Body of pancreas (tissue), 4 donors: ENCODE measurements around the gene MST1R.

Source experiments
- CTCF ChIP-seq, 7 experiments: fragments of 450-650 bp in 4 of 7; fragments of 200-600 bp in 3 of 7; sonication (generic) in 3 of 7; IDR thresholded peaks; one replicate each; pipeline ENCODE4 v1.5.1; 2016 to 2019; ENCODE audit warnings: antibody characterized with exemption in 7 of 7
- POLR2A ChIP-seq, 3 donors: fragments of 450-650 bp; IDR thresholded peaks; one replicate each; pipeline ENCODE4 v1.6.1; 2016; ENCODE audit warnings: antibody characterized with exemption in 3 of 3, mild to moderate bottlenecking in 2 of 3

DNA sequence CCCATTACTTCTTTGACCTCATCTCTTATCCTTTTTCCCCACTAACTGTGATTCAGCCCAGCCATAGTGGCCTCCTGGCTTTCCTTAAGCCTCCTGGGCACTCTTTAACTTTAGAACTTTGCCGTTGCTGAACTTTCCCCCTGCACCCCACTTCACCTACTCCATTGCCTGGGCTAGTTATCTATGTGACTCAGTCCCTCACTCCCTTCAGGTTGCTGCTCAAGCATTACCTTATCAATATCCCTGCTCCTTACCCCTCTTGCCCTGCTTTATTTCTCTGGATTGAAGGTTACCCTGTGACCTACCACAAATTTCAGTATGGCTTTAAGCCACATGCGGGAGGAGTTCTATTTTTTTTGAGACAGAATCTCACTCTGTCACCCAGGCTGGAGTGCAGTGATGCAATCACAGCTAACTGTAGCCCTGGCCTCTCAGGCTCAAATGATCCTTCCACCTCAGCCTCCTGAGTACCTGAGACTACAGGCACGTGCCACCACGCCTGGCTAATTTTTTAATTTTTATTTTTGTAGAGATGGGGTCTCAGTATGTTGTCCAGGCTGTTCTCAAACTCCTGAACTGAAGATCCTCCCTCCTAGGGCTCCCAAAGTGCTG is 22.6 kb upstream of the MST1R start:
- TF ChIP-seq POLR2A (IDR thresholded peaks at IDR 0.05) (no peak), CTCF (IDR thresholded peaks at IDR 0.05) (no peak)
